Panc1 (cell line): Measurements from ENCODE around the gene LRMDA. TPM values are rescaled to one million over a fixed set of nuclear protein-coding genes. Genes with fewer than 3 reads are reported as not detected.

Experiments used
- ATAC-seq: fragments of 200-7000 bp; cut with Tn5 transposase; 2 replicates; pipeline ENCODE4 v1.9.1; 2020; ENCODE audit warnings: mild to moderate bottlenecking, moderate library complexity
- BruUV-seq: library from RNA; stranded (reverse); fragments of 400-500 nt; replicated peaks from 2 replicates; lab custom pipeline; 2021; lab: Mats Ljungman, UMichigan
- CTCF ChIA-PET: fragments of 300-600 bp; sonication (Branson Sonifier 250); formaldehyde crosslinking; loops from one replicate; lab custom pipeline; 2022; ENCODE audit warnings: antibody characterized with exemption; lab: Charles Lee
- POLR2A ChIA-PET: fragments of 300-600 bp; sonication (Branson Sonifier 250); formaldehyde crosslinking; loops from one replicate; lab custom pipeline; 2022; ENCODE audit warnings: antibody characterized with exemption; lab: Charles Lee
- DNase-seq: peaks from one replicate; pipeline ENCODE4 v3.0.0-alpha.2; 2010; ENCODE audit warnings: low read depth, low spot score
- H3K27ac ChIP-seq: 2 replicates; pipeline ENCODE4 v1.5.1; 2011; ENCODE audit warnings: mild to moderate bottlenecking, low read length, inconsistent platforms
- H3K27me3 ChIP-seq: fragments of 200-500 bp; sonication (Bioruptor generic); 2 replicates; pipeline ENCODE4 v1.6.0; 2014; ENCODE audit warnings: low read length, inconsistent platforms; ENCODE audit not compliant: control insufficient read depth, insufficient read depth
- H3K36me3 ChIP-seq: fragments of 200-500 bp; sonication (Bioruptor generic); 2 replicates; pipeline ENCODE4 v1.5.1; 2014; ENCODE audit warnings: inconsistent platforms, mild to moderate bottlenecking, low read length, moderate library complexity; ENCODE audit not compliant: control insufficient read depth, insufficient read depth
- H3K4me1 ChIP-seq: 2 replicates; pipeline ENCODE4 v1.5.1; 2011; ENCODE audit warnings: inconsistent platforms, mild to moderate bottlenecking, low read length, moderate library complexity; ENCODE audit not compliant: control insufficient read depth, insufficient read depth
- H3K4me3 ChIP-seq, 2 experiments: 2 replicates each; pipeline ENCODE4 v1.5.1; 2011 to 2012; ENCODE audit warnings: low read depth in 2 of 2, low read length in 2 of 2, mild to moderate bottlenecking in 2 of 2, inconsistent platforms in 1 of 2, moderate library complexity in 1 of 2
- H3K9me3 ChIP-seq: fragments of 200-500 bp; sonication (Bioruptor generic); 2 replicates; pipeline ENCODE4 v1.5.1; 2014; ENCODE audit warnings: low read depth, mild to moderate bottlenecking, inconsistent platforms, low read length, moderate library complexity; ENCODE audit not compliant: control insufficient read depth, insufficient read depth
- POLR2AphosphoS5 ChIP-seq: IDR thresholded peaks from 2 replicates; pipeline ENCODE4 v1.6.1; 2012; ENCODE audit warnings: mild to moderate bottlenecking, low read depth, low read length, moderate library complexity
- SIN3A ChIP-seq: IDR thresholded peaks from 2 replicates; pipeline ENCODE4 v1.6.1; 2012; ENCODE audit warnings: low read depth, mild to moderate bottlenecking, low read length, moderate library complexity, borderline replicate concordance; ENCODE audit not compliant: insufficient read depth
- TCF7L2 ChIP-seq: IDR thresholded peaks from 2 replicates; pipeline ENCODE4 v1.6.1; 2011; ENCODE audit warnings: mild to moderate bottlenecking, low read depth, low read length, inconsistent platforms
- in situ Hi-C: cut with HindIII; loops from 2 replicates; pipeline ENCODE4 v1.10.0; 2016; ENCODE audit warnings: low sequenced_read_pairs, low pct_unique_long_range_greater_than_20kb
- intact Hi-C: fragments of 100-400 bp; cut with micrococcal nuclease; formaldehyde crosslinking; loops from one replicate; pipeline ENCODE4 v1.10.0; 2022; ENCODE audit not compliant: unreplicated experiment
- total RNA-seq: library from RNA; stranded (reverse); gene quantifications from one replicate; pipeline ENCODE4 v1.2.1, GENCODE V29; 2021; ENCODE audit not compliant: unreplicated experiment
- TF ChIP-seq, protein P1 (sequence below): fragments of 450-650 bp; IDR thresholded peaks from 2 replicates; pipeline ENCODE4 v1.5.1; 2017; ENCODE audit warnings: mild to moderate bottlenecking
- TF ChIP-seq, protein P2 (sequence below), 2 experiments: IDR thresholded peaks; 2 replicates each; pipeline ENCODE4 v1.6.1; 2011 to 2012; ENCODE audit warnings: low read depth in 2 of 2, control low read depth in 1 of 2, low read length in 1 of 2, mild to moderate bottlenecking in 1 of 2, moderate library complexity in 1 of 2; ENCODE audit not compliant: insufficient read depth in 1 of 2

The LRMDA gene
- total RNA-seq, 1 experiment from 2014 or later, result 1.2 TPM

DNA sequence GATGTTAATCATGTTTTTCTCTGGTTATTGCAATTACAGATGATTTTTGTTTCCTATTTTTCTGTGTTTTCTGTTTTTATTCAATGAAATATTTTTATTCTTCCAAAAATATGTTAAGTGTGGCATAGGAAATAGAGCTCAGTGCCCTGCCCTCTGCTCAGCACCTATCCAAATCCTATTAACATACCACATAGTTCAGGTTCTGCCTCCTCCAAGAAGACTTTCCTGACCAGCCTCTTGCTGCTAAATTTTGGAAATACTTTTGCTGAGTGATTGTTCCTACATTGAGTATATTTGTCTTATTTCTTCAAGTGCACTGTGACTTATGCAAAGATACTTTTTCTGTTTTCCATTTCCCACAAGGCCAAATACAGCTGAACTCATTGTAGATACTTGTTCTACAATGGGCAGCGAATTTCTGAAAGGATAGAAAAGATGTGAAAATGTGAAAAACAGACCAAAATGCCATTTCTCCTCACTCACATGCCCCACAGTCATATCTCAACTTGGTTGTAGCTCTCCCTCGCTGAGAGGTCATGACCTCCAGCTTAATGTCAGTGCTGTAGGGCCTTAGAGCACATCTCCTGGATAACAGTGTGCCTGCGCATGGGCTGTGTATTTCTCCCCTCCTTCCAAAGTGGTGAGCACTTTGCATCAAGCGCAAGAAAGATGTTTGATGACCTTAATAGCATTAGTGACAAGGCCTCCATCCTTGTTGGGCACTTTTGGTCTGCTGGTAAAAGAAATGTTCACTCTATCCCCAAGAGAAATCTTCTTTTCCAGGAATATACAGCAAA is 677.3 kb downstream of the LRMDA start:
- BruUV-seq, result no TSS peak
- intact Hi-C loops (no loop called here), in situ Hi-C loops (no loop called here)
- ChIA-PET POLR2A (no interaction called here), CTCF (no interaction called here)
- H3K4me1 ChIP-seq, result no peaks in the 10 kb centered on the region
- no peak overlapping the region for H3K4me3 ChIP-seq
- H3K9me3 ChIP-seq, result no peaks in the 10 kb centered on the region
- H3K27ac ChIP-seq, result no peak overlapping the region
- H3K36me3 ChIP-seq, result no peaks in the 10 kb centered on the region
- no peaks in the 10 kb centered on the region for H3K27me3 ChIP-seq
- ATAC-seq (no peak), DNase-seq (no peak)
- TF ChIP-seq POLR2AphosphoS5, result no peak
- TF ChIP-seq TCF7L2, result no peak
- TF ChIP-seq, protein P1, sequence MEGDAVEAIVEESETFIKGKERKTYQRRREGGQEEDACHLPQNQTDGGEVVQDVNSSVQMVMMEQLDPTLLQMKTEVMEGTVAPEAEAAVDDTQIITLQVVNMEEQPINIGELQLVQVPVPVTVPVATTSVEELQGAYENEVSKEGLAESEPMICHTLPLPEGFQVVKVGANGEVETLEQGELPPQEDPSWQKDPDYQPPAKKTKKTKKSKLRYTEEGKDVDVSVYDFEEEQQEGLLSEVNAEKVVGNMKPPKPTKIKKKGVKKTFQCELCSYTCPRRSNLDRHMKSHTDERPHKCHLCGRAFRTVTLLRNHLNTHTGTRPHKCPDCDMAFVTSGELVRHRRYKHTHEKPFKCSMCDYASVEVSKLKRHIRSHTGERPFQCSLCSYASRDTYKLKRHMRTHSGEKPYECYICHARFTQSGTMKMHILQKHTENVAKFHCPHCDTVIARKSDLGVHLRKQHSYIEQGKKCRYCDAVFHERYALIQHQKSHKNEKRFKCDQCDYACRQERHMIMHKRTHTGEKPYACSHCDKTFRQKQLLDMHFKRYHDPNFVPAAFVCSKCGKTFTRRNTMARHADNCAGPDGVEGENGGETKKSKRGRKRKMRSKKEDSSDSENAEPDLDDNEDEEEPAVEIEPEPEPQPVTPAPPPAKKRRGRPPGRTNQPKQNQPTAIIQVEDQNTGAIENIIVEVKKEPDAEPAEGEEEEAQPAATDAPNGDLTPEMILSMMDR, result no peak
- TF ChIP-seq SIN3A, result no peak
- TF ChIP-seq, protein P2, sequence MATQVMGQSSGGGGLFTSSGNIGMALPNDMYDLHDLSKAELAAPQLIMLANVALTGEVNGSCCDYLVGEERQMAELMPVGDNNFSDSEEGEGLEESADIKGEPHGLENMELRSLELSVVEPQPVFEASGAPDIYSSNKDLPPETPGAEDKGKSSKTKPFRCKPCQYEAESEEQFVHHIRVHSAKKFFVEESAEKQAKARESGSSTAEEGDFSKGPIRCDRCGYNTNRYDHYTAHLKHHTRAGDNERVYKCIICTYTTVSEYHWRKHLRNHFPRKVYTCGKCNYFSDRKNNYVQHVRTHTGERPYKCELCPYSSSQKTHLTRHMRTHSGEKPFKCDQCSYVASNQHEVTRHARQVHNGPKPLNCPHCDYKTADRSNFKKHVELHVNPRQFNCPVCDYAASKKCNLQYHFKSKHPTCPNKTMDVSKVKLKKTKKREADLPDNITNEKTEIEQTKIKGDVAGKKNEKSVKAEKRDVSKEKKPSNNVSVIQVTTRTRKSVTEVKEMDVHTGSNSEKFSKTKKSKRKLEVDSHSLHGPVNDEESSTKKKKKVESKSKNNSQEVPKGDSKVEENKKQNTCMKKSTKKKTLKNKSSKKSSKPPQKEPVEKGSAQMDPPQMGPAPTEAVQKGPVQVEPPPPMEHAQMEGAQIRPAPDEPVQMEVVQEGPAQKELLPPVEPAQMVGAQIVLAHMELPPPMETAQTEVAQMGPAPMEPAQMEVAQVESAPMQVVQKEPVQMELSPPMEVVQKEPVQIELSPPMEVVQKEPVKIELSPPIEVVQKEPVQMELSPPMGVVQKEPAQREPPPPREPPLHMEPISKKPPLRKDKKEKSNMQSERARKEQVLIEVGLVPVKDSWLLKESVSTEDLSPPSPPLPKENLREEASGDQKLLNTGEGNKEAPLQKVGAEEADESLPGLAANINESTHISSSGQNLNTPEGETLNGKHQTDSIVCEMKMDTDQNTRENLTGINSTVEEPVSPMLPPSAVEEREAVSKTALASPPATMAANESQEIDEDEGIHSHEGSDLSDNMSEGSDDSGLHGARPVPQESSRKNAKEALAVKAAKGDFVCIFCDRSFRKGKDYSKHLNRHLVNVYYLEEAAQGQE (IDR thresholded peaks at IDR 0.05; ENCODE audit: insufficient read depth in 1 of 2, low read depth in 2 of 2, low read length in 1 of 2), result no peak

DNA sequence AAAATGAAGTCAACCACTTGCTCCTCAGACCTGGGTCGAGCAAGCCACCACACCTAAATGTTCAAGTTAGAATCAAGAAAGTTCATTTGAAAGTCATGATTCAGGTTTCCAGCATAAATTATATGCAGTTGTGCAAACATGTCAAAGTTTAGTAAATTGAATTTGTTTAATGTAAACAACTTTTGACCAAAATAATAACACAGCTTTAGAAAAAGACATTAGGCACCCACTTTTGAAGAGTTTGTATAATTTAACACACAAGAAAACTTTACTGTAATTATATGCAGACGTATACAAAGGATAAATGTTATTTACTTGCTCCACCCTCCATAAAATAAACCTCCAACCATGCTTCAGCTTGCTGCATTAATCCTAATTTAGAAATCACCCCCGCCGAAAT is 680.0 kb downstream of the LRMDA start:
- H3K9me3 ChIP-seq, result no peaks in the 10 kb centered on the region
- POLR2A ChIA-PET, result no interaction called here
- no peaks in the 10 kb centered on the region for H3K36me3 ChIP-seq
- H3K4me1 ChIP-seq, result no peaks in the 10 kb centered on the region
- ATAC-seq, result no peak
- intact Hi-C loops, result no loop called here
- in situ Hi-C loops, result no loop called here
- no TSS peak for BruUV-seq
- no peak for DNase-seq
- no peak overlapping the region for H3K27ac ChIP-seq
- no peaks in the 10 kb centered on the region for H3K27me3 ChIP-seq
- TF ChIP-seq POLR2AphosphoS5 (no peak), SIN3A (no peak), TCF7L2 (no peak)
- TF ChIP-seq, protein P2 (IDR thresholded peaks at IDR 0.05; ENCODE audit: insufficient read depth in 1 of 2, low read depth in 2 of 2, low read length in 1 of 2), result no peak
- TF ChIP-seq, protein P1, result no peak
- CTCF ChIA-PET, result no interaction called here
- no peak overlapping the region for H3K4me3 ChIP-seq
